Superior temporal gyrus (tissue), 1 donor: ENCODE measurements around the gene PIK3R2.
"Not testable (repeated sequence)": the region's sequence is repeated elsewhere in the genome, so short reads cannot be mapped to it uniquely, and the experiment has no call there.

Experiments
- DNase-seq: peaks from one replicate; pipeline ENCODE4 v3.0.0-alpha.2; 2016; ENCODE audit errors: extremely low spot score

PIK3R2 gene

DNA sequence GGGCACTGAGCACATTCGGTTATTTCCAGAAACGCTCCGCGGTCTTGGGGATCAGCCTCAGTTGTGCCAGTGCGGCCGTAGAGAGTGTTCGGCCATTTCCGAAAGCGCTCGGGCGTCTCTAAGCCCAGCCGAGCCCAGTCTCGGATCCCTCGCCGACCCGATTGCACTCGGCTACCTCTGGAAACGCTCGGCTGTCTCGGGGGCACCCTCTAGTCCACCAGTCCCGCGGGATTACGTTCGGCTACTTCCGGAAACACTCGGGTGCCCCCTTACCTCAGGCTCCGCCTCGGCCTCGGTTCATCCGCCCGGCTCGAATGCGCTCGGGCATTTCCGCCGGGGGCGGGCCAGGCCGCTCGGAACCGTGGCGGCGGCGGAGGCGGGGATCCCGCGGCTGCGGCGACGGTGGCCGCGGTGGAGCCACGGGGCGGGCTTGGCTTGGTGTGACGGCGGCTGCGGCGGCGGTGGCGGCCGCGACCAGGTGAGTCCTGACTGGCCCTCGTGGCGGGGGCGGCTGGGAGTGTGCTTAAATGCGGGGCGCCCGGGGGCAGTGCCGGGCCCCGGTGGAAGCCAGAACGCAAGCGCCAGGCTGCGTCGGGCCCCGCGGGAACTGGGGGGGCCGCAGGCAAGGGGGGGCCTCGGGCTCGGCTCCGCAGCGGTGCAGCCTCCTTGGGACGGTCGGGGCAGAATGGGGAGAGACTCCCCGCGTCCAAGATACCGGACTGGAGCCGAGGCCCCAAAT lies at the start of gene PIK3R2:
PIK3R2 (plus strand) TSS at position 347 of the 739 bp plus-strand sequence. CDS start 2,717 bp downstream, outside the sequence.
- DNase-seq: peak; percentile 99

GRCh38 chr19:18104793-18105131 lies 48.2 kb upstream of the PIK3R2 start:
- DNase-seq: no peak

DNA sequence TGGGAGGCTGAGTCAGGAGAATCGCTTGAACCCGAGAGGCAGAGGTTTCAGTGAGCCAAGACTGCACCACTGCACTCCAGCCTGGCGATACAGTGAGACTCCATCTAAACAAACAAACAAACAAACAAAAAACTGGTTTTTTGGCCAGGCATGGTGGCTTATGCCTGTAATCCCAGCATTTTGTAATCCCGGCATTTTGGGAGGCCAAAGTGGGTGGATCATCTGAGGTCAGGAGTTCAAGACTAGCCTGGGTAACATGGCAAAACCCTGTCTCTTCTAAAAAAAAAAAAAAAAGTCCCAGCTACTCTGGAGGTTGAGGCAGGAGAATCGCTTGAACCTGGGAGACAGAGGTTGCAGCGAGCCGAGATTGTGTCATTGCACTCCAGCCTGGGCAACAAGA lies 47.7 kb upstream of the PIK3R2 start:
- not testable (repeated sequence) for DNase-seq

DNA sequence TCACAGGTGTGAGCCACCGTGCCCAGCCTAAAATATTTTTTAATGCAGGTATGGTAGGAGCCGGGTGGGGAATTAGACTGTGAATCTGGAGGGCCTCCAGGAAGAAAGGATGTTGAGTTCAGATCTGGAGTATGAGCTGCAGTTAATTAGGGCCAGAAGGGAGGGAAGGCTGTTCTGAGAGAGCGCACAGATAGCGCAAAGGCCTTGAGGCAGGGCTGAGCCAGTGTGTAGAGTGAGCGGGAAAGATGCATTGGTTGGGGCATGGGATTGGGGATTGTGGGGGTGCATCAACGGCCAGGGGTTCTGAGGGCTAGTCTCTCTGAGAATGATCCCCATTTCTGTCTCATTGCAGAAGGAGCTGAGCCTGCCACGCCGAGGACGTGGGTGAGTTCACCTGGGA lies 45.7 kb upstream of the PIK3R2 start:
- no peak for DNase-seq

DNA sequence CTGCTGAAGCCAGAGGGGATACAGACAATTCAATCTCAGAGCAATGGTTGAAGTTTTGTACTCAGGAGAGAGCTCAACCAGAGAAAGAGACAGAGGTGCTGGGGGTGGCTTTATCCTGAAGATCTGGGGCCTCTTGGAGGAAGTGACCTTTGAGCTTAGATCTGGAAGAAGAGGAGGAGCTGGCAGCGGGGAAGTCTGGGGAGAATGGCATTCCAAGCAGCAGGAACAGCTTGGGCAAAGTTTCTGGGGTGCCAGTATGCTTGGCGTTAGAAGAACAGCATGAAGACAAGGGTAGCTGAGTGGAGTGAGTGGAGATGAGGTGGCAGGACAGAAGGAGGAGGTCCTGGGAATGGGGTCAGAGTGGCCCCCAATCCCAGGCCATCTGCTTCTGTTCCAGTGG lies 44.1 kb upstream of the PIK3R2 start:
- DNase-seq: no peak

- no peak for DNase-seq
Measured at GRCh38 chr19:18109341-18109732, 43.6 kb upstream of the PIK3R2 start.

GRCh38 chr19:18109733-18110608 lies 43.0 kb upstream of the PIK3R2 start:
- no peak for DNase-seq

- DNase-seq: no peak
Measured at GRCh38 chr19:18110609-18111232, 42.2 kb upstream of the PIK3R2 start.

- peak; percentile 93 for DNase-seq
Measured at GRCh38 chr19:18112989-18113478, 39.9 kb upstream of the PIK3R2 start.

GRCh38 chr19:18113827-18114226 lies 39.1 kb upstream of the PIK3R2 start:
- DNase-seq: no peak

GRCh38 chr19:18114483-18114882 lies 38.5 kb upstream of the PIK3R2 start:
- no peak for DNase-seq

- DNase-seq: no peak
Measured at GRCh38 chr19:18117364-18117691, 35.6 kb upstream of the PIK3R2 start.

DNA sequence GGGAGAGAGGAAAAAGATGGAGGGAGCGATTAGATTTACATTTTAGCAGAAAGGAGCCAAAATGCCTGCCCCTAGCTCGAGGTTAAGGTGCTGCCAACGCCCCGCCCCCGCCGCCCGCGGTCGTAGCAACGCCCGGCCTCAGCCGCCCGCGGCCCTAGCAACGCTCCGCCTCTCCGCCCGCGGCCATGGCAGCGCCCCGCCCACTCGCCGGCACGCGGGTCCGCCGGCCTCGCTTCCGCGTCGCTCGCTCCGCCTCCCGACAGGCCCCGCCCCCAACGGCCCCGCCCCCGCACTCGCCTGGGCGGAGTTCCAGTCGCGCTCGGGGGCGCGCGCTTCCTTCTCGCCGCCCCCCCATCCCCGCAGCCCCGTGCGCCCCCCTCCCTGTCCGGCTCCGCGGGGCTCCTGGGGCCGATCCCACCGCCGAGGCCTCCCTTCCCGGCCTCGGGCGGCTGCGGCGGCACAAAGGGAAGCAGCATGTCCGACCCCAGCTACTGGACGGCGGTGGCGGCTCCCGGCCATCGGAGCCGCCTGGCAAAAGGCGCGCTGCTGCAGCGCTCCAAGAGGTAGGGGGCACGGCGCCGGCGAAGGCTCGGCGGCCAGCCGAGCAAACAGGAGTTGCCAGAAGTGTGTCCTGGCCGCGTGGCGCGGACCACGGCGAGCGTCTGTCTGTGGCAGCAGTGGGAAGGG lies 35.1 kb upstream of the PIK3R2 start:
- peak; percentile 85 for DNase-seq

GRCh38 chr19:18118420-18119012 lies 34.4 kb upstream of the PIK3R2 start:
- no peak for DNase-seq

GRCh38 chr19:18119013-18119716 lies 33.8 kb upstream of the PIK3R2 start:
- DNase-seq: peak; percentile 58

GRCh38 chr19:18119717-18120105 lies 33.3 kb upstream of the PIK3R2 start:
- DNase-seq: peak; percentile 26

- no peak for DNase-seq
Measured at GRCh38 chr19:18120127-18120526, 32.8 kb upstream of the PIK3R2 start.

- no peak for DNase-seq
Measured at GRCh38 chr19:18121166-18121565, 31.8 kb upstream of the PIK3R2 start.

GRCh38 chr19:18122424-18122823 lies 30.5 kb upstream of the PIK3R2 start:
- no peak for DNase-seq

DNA sequence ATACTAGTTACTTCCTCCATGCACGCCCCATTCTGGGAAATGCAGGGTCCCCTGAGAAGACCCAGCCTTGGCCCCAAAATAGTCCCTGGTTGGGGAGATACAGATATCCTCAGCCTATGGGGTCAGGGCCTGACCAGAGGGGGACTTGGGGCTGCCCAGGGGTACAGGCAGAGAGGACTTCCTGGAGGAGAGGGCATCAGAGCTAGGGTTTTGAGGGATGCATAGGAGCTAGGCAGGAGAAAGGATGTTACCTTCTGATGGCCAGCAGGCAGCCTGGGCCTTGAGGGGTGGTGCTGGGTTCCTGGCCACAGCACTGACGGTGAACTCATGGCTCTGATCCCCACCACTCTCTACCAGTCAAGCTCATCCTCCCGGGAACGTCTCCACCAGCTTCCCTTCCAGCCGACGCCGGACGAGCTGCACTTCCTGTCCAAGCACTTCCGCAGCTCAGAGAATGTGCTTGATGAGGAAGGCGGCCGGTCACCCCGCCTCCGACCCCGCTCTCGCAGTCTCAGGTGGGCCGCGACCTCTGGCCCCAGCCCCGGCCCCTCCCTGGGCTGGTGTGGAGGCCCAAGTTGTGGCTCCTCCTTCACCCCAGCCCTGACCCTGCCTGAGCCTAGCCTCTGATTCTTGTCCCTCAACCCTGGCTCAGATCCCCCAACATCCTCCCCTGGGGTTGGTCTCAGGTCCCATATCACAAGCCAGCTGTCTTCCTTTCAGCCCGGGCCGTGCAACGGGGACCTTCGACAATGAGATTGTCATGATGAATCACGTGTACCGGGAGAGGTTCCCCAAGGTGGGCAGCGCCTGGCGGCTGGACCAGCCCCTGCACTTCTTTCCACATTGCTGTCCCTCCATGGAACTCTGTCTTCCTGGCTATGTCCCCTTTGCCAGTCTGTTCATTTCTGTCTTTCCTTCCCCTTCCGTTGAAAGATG lies 29.8 kb upstream of the PIK3R2 start:
- no peak for DNase-seq
